Type B pancreatic cell (in vitro differentiated cells): Measurements from ENCODE around the gene BRD2. TPM values are rescaled to one million over a fixed set of nuclear protein-coding genes. Genes with fewer than 3 reads are reported as not detected.

ENCODE experiments used
- DNase-seq: peaks from one replicate; pipeline ENCODE4 v3.0.0; 2021; ENCODE audit warnings: mixed read lengths; ENCODE audit not compliant: unreplicated experiment; ENCODE audit errors: extremely low spot score
- H3K27ac Mint-ChIP-seq: 2 replicates; pipeline ENCODE4 v1.8.0; 2021; ENCODE audit warnings: mild to moderate bottlenecking, mixed read lengths
- H3K27me3 Mint-ChIP-seq: 2 replicates; pipeline ENCODE4 v1.8.0; 2021; ENCODE audit warnings: mixed read lengths
- H3K36me3 Mint-ChIP-seq: 2 replicates; pipeline ENCODE4 v1.8.0; 2021; ENCODE audit warnings: mixed read lengths
- H3K4me1 Mint-ChIP-seq: one replicate; pipeline ENCODE4 v1.8.0; 2021; ENCODE audit warnings: mixed read lengths; ENCODE audit not compliant: unreplicated experiment
- H3K4me3 Mint-ChIP-seq: 2 replicates; pipeline ENCODE4 v1.8.0; 2021; ENCODE audit warnings: mild to moderate bottlenecking, mixed read lengths
- H3K9me3 Mint-ChIP-seq: 2 replicates; pipeline ENCODE4 v1.8.0; 2021; ENCODE audit warnings: mixed read lengths
- CTCF ChIP-seq: fragments of 200-600 bp; sonication (generic); conservative IDR thresholded peaks from 2 replicates; pipeline ENCODE4 v1.5.0; 2021; ENCODE audit warnings: antibody characterized with exemption, mild to moderate bottlenecking
- total RNA-seq: library from RNA; stranded (reverse); gene quantifications from 2 replicates; pipeline ENCODE4 v1.2.1, GENCODE V29; 2021; ENCODE audit warnings: low replicate concordance

Gene BRD2
- total RNA-seq, 1 donor from 2014 or later: 241 TPM

GRCh38 chr6:32956176-32956575, 12.2 kb upstream of the BRD2 start:
- Mint-ChIP-seq H3K36me3 (no peaks in the 10 kb centered on the region), H3K9me3 (no peaks in the 10 kb centered on the region), H3K4me3 (no peak overlapping the region), H3K27ac (no peak overlapping the region), H3K27me3 (peaks cover 6% of the 10 kb centered on the region), H3K4me1 (peaks cover 12% of the 10 kb centered on the region)
- no peak for DNase-seq
- no peak for TF ChIP-seq CTCF

DNA sequence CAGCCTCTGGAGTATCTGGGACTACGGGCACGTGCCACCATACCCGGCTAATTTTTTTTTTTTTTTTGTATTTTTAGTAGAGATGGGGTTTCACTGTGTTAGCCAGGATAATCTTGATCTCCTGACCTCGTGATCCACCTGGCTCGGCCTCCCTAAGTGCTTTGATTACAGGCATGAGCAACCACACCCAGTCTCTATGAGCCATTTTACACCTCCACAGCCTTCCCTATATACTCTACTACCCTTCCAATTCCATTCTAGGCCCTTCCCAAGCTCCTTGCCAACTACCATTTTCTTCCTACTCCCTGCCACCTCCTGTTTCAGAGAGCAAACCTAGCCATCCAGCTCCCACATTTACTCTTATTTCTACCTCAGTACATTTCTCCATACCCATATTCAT, 7.8 kb upstream of the BRD2 start:
- no peaks in the 10 kb centered on the region for H3K4me1 Mint-ChIP-seq
- no peak for DNase-seq
- H3K4me3 Mint-ChIP-seq: no peak overlapping the region
- H3K36me3 Mint-ChIP-seq: peaks cover 3% of the 10 kb centered on the region
- no peak overlapping the region for H3K27ac Mint-ChIP-seq
- H3K27me3 Mint-ChIP-seq: peaks cover 6% of the 10 kb centered on the region
- TF ChIP-seq CTCF: no peak
- no peaks in the 10 kb centered on the region for H3K9me3 Mint-ChIP-seq

GRCh38 chr6:32962213-32962826, 6.1 kb upstream of the BRD2 start:
- no peak overlapping the region for H3K4me3 Mint-ChIP-seq

DNA sequence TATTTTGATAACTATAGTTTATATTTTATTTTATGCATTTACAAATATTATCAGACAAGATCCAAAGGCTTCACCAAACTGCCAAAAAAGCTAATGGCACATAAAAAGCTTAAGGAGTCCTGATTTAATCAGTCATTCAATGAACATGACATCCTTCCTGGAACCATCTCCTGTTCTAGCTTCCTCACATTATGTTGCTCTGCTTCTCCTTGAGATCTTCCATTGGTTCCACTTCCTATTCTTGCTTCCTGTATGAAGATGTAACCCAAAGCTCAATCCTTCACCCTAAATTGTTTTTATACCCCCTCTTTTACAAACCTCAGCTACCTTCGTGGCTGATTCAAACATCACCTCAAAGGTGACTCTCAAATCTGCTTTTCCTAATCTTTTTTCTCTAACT, 4.5 kb upstream of the BRD2 start:
- H3K4me1 Mint-ChIP-seq: peaks cover 18% of the 10 kb centered on the region

More at GRCh38 chr6:32962213-32962826, 6.1 kb upstream of the BRD2 start:
- no peaks in the 10 kb centered on the region for H3K27me3 Mint-ChIP-seq
- H3K9me3 Mint-ChIP-seq: no peaks in the 10 kb centered on the region
- H3K36me3 Mint-ChIP-seq: peaks cover 3% of the 10 kb centered on the region
- no peak for DNase-seq
- H3K4me1 Mint-ChIP-seq: peaks cover 13% of the 10 kb centered on the region
- H3K27ac Mint-ChIP-seq: no peak overlapping the region
- TF ChIP-seq CTCF: no peak

DNA sequence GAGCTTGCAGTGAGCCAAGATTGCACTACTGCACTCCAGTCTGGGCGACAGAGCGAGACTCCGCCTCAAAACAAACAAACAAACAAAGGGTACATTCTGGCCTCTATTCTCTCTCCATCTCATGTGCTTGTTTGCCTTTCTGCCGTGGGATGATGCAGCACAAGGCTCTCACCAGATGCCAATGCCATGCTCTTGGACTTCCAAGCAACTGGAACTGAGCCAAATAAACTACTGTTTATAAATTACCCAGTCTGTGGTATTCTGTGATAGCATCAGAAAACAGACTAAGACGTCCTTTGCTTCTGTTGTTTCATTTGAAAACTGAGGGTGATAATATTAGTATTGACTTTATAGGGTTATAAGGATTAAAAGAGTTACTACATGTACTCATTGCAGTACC, 3.6 kb upstream of the BRD2 start:
- DNase-seq: no peak
- peaks cover 18% of the 10 kb centered on the region for H3K4me1 Mint-ChIP-seq
- no peak overlapping the region for H3K27ac Mint-ChIP-seq
- TF ChIP-seq CTCF: no peak
- no peak overlapping the region for H3K4me3 Mint-ChIP-seq
- no peaks in the 10 kb centered on the region for H3K9me3 Mint-ChIP-seq
- H3K36me3 Mint-ChIP-seq: peaks cover 3% of the 10 kb centered on the region
- H3K27me3 Mint-ChIP-seq: no peaks in the 10 kb centered on the region

More for the DNA sequence above, 4.5 kb upstream of the BRD2 start:
- Mint-ChIP-seq H3K27ac (no peak overlapping the region), H3K9me3 (no peaks in the 10 kb centered on the region), H3K36me3 (peaks cover 3% of the 10 kb centered on the region), H3K4me3 (no peak overlapping the region), H3K27me3 (no peaks in the 10 kb centered on the region)
- TF ChIP-seq CTCF: no peak
- DNase-seq: no peak
